Heart left ventricle (tissue), 16 donors: ENCODE results near the gene VMAC. TPM values are rescaled to one million over a fixed set of nuclear protein-coding genes. Genes with fewer than 3 reads are reported as not detected.
A peak's percentile ranks its signal among the peaks of the same experiment; 100 is the strongest.
"Not testable (repeated sequence)": the region's sequence is repeated elsewhere in the genome, so short reads cannot be mapped to it uniquely, and the experiment has no call there.

Source experiments
- ATAC-seq, 4 donors: fragments of 200-7000 bp; cut with Tn5 transposase; one replicate each; pipeline ENCODE4 v1.9.1; 2020 to 2022; ENCODE audit warnings: moderate library complexity in 4 of 4, mild to moderate bottlenecking in 3 of 4, moderate number of reproducible peaks in 1 of 4
- DNase-seq, 5 donors: peaks; one replicate each; pipeline ENCODE4 v3.0.0-alpha.2; 2020
- H3K27ac ChIP-seq, 12 donors: fragments of 200-600 bp; sonication (generic) in 4 of 12; one replicate each; pipeline versions ENCODE4 v1.5.0 to v1.8.0; 2016 to 2022; ENCODE audit warnings: mild to moderate bottlenecking in 2 of 12
- H3K27me3 ChIP-seq, 9 donors: fragments of 200-600 bp; sonication (generic) in 2 of 9; one replicate each; pipeline versions ENCODE4 v1.5.1 to v1.8.0; 2016 to 2022; ENCODE audit warnings: mild to moderate bottlenecking in 3 of 9
- H3K36me3 ChIP-seq, 9 donors: fragments of 200-600 bp; sonication (generic) in 2 of 9; one replicate each; pipeline versions ENCODE4 v1.5.0 to v1.8.0; 2018 to 2022; ENCODE audit warnings: mild to moderate bottlenecking in 2 of 9
- H3K4me1 ChIP-seq, 12 donors: fragments of 200-600 bp; sonication (generic) in 4 of 12; one replicate each; pipeline versions ENCODE4 v1.5.0 to v1.8.0; 2016 to 2022; ENCODE audit warnings: mild to moderate bottlenecking in 3 of 12
- H3K4me3 ChIP-seq, 12 donors: fragments of 200-600 bp; sonication (generic) in 4 of 12; one replicate each; pipeline versions ENCODE4 v1.5.0 to v1.8.0; 2017 to 2022; ENCODE audit warnings: mild to moderate bottlenecking in 9 of 12, moderate library complexity in 4 of 12
- H3K9me3 ChIP-seq, 12 donors: fragments of 200-600 bp; sonication (generic) in 4 of 12; one replicate each; pipeline versions ENCODE4 v1.5.0 to v1.8.0; 2016 to 2022; ENCODE audit warnings: mild to moderate bottlenecking in 1 of 12
- POLR2A ChIP-seq, 2 donors: fragments of 450-650 bp; IDR thresholded peaks; one replicate each; pipeline ENCODE4 v1.6.1; 2017; ENCODE audit warnings: antibody characterized with exemption in 2 of 2, mild to moderate bottlenecking in 2 of 2, moderate library complexity in 2 of 2
- WGBS, 4 donors: extraction: QIAGEN DNeasy Blood & Tissue Kit in 2 of 4; methylation state at CpG; one replicate each; pipeline versions ENCODE4 v1.1.5 to v1.1.7; 2013 to 2018; 5-methylcytosine and 5-hydroxymethylcytosine counted together
- intact Hi-C, 10 donors: fragments of 100-400 bp; cut with DNase I; formaldehyde crosslinking; loops; one replicate each; pipeline versions ENCODE4 v1.11.1 to v1.14.2; 2022
- long read RNA-seq, 3 donors: library from polyadenylated mRNA; unstranded; transcript quantifications; one replicate each; pipeline ENCODE4 v2.0.0, GENCODE V29; 2020 to 2021
- polyA plus RNA-seq, 2 donors: library from polyadenylated mRNA; stranded (reverse); fragments of 200-250 nt; gene quantifications; one replicate each; pipeline ENCODE4 v1.2.3, GENCODE V29; 2013
- total RNA-seq, 9 donors: library from RNA; depleted of rRNA in 2 of 9; stranded (reverse); fragments of >200 nt in 2 of 9; fragmentation: NEBNext Ultra II Directional in 3 of 9; extraction: Animal tissue kit (Norgen Biotek cat#: 25700) in 3 of 9; gene quantifications; one replicate each; pipeline versions ENCODE4 v1.1.0 to v1.2.4, GENCODE V29; 2016 to 2023
- TF ChIP-seq, protein P1 (sequence below), 12 donors: fragments of 200-600 bp; sonication (generic) in 4 of 12; IDR thresholded peaks; one replicate each; pipeline versions ENCODE4 v1.5.0 to v1.8.0; 2018 to 2022; ENCODE audit warnings: antibody characterized with exemption in 12 of 12, mild to moderate bottlenecking in 5 of 12
- donor health status: ischemic (EF 13 %, LVEDD 7.1; RV severe dilation, severe dysfunction).
- donor health status: healthy with polysubstance abuse.
- donor health status: DM: no; HTN: yes; CAD: no.
- donor health status: DM: no; HTN: no; CAD: no.
- donor health status: ischemic (EF 25% LVEDD 6.9; RV normal size, moderate dysfunction).
- donor health status: ischemic (EF 25% LVEDD 5.7; RV mildly dilated, moderate dysfunction).
- donor health status: healthy.
- donor health status: DM: yes; HTN: yes; CAD: no.
- donor health status: ischemic (EF 35%, LVEDD 5.7; RV mildly dilated, moderate dysfunction).
- donor health status: nonischemic (EF 11% LVEDD 7.7; RV severe dilation, severe dysfunction).
- donor health status: DM: yes; HTN: yes; CAD: no.
- donor health status: PGD.
- donor health status: ischemic (EF 29% LVEDD 5.4; RV normal size, mild dysfunction).
- donor health status: nonischemic (EF 23%, LVEDD 6.1; RV moderate dilation, normal function).

Gene VMAC, protein sequence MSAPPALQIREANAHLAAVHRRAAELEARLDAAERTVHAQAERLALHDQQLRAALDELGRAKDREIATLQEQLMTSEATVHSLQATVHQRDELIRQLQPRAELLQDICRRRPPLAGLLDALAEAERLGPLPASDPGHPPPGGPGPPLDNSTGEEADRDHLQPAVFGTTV
- total RNA-seq (1 to 10 TPM; 1.7 to 3.9 (median 2.3) TPM), polyA plus RNA-seq (1 to 10 TPM; 1.3 to 3.8 TPM)
- long read RNA-seq, donor 1, partial matches to known transcripts, result 0 of 5 reads
- long read RNA-seq, donor 1, other reads (novel, unspliced or antisense), result 1 of 5 reads
- long read RNA-seq, donor 2, transcript VMAC-201 (2 exons, 2,254 nt), result major isoform, 9 of 9 reads
- long read RNA-seq, donor 2, partial matches to known transcripts, result 0 of 9 reads
- long read RNA-seq, donor 2, other reads (novel, unspliced or antisense), result 0 of 9 reads
- long read RNA-seq, donor 3, partial matches to known transcripts, result 0 of 2 reads
- long read RNA-seq, donor 3, other reads (novel, unspliced or antisense), result 1 of 2 reads

DNA sequence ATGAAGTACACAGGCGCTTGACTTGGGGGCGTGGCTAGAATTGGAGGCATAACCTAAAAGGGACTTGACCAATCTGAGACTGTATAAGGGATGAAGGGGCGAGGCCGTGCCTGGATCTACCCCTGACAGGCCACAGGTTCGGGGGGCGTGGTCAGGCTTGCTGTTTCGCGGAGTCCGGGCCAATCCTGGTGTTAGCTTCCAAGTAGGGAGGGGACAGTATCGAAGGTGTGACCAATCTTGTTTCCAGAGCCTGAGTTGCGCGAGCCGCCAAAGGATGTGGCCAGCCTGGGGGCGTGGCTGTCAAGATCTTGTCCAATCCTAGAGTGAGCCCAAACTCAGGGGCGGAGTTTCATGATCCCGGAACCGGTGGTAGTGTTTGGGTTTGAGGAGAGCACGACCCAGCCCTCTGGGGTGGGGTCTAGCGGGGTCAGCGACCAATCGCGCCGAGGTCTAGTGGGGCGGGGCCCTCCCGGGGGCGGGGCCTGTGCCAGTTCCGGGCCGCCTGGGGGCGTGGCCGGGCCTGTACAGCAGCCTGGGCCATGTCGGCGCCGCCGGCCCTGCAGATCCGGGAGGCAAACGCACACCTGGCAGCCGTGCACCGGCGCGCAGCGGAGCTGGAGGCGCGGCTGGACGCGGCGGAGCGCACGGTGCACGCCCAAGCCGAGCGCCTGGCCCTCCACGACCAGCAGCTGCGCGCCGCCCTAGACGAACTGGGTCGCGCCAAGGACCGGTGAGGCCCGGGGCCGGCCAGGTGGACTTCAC is at the start of gene VMAC:
Gene VMAC (plus strand): TSS at position 521 of the 762 bp plus-strand sequence. CDS start 19 bp downstream, at position 540.
- H3K9me3 ChIP-seq, result no peaks in the 10 kb centered on the region
- H3K4me3 ChIP-seq, result peak within 1 kb of the TSS; percentile 61 to 98 (median 86)
- peak; percentile 84 to 91 (median 90) for ATAC-seq
- peak; percentile 100 for DNase-seq
- H3K27ac ChIP-seq, result peak within 1 kb of the TSS; percentile 57 to 95 (median 91)
- no peaks in the 10 kb centered on the region for H3K27me3 ChIP-seq
- intact Hi-C loops, result loop anchor here in 4 of 10 donors (1.0 to 10.0 kb wide), 6 partner anchors 50 to 470 kb away; partner anchors contain the start of genes RANBP3 (in 3 of the 4), ALKBH7 (in 1 of the 4), PSPN (in 1 of the 4) and RPL36 (in 1 of the 4)
- WGBS, 4 donors, result 0 to 1% (median 0%) methylated on average over 39 to 61 of the region's 61 CpGs
- H3K36me3 ChIP-seq, result peaks cover 0 to 23% (median 16%) of the 10 kb centered on the region in 9 donors
- TF ChIP-seq POLR2A (IDR thresholded peaks at IDR 0.05), result peak in 1 of 2 donors; percentile 70
- TF ChIP-seq, protein P1, sequence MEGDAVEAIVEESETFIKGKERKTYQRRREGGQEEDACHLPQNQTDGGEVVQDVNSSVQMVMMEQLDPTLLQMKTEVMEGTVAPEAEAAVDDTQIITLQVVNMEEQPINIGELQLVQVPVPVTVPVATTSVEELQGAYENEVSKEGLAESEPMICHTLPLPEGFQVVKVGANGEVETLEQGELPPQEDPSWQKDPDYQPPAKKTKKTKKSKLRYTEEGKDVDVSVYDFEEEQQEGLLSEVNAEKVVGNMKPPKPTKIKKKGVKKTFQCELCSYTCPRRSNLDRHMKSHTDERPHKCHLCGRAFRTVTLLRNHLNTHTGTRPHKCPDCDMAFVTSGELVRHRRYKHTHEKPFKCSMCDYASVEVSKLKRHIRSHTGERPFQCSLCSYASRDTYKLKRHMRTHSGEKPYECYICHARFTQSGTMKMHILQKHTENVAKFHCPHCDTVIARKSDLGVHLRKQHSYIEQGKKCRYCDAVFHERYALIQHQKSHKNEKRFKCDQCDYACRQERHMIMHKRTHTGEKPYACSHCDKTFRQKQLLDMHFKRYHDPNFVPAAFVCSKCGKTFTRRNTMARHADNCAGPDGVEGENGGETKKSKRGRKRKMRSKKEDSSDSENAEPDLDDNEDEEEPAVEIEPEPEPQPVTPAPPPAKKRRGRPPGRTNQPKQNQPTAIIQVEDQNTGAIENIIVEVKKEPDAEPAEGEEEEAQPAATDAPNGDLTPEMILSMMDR (IDR thresholded peaks at IDR 0.05), result no peak
- peaks cover 4 to 38% (median 23%) of the 10 kb centered on the region in 12 donors for H3K4me1 ChIP-seq

DNA sequence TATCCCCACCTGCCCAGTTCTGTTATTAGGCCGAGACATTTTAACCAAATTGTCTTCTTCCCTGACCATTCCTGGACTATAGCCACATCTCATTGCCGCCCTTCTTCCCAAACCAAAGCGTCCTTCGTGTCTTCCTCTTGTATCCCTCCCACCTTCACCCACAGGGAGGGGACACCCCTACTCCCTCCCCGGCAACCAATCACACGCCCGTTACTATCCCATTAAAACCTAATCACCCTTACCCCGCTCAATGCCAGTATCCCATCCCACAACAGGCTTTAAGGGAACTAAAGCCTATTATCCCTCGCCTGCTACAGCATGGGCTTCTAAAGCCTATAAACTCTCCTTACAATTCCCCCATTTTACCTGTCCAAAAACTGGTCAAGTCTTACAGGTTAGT is 49.5 kb upstream of the VMAC start:
- H3K27me3 ChIP-seq, intact Hi-C loops, H3K4me3 ChIP-seq, ATAC-seq, H3K9me3 ChIP-seq, H3K4me1 ChIP-seq, DNase-seq, H3K36me3 ChIP-seq, H3K27ac ChIP-seq: not testable (repeated sequence)
- 79 to 89% (median 81%) methylated on average over 9 of the region's 9 CpGs for WGBS, 4 donors

DNA sequence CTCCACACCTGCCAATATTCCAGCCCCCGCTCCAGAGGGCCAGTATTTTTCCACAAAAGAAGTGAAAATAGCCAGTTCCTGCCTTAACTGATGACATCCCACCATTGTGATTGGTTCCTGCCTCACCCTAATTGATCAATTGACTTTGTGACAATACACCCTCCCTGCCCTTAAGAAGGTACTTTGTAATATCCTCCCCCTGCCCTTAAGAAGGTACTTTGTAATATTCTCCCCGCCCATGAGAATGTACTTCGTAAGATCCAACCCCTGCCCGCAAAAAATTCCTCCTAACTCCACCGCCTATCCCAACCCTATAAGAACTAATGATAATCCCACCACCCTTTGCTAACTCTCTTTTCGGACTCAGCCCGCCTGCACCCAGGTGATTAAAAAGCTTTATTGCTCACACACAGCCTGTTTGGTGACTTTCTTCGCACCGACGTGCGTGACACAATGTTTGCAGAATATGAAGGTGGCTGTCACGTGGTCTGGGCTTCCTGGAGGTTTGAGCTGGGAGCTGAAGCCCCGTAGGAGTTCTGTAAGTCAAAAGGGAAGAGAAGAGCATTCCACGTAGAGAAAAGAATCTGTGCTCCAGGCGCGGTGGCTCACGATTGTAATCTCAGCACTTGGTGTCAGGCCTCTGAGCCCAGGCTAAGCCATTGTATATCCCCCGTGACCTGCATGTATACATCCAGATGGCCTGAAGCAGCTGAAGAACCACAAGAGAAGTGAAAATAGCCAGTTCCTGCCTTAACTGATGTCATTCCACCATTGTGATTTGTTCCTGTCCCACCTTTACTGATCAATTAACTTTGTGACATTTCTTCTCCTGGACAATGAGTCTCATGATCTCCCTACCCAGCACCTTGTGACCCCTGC is 47.2 kb upstream of the VMAC start:
- TF ChIP-seq POLR2A (IDR thresholded peaks at IDR 0.05), result no peak
- TF ChIP-seq, protein P1 (IDR thresholded peaks at IDR 0.05), result no peak
- Histone ChIP-seq H3K9me3 (no peaks in the 10 kb centered on the region), H3K4me3 (no peak overlapping the region), H3K4me1 (no peaks in the 10 kb centered on the region), H3K27ac (no peak overlapping the region), H3K27me3 (no peaks in the 10 kb centered on the region), H3K36me3 (no peaks in the 10 kb centered on the region)
- WGBS, 4 donors, result 83 to 92% (median 88%) methylated on average over 18 of the region's 18 CpGs
- DNase-seq (no peak), ATAC-seq (no peak)
- intact Hi-C loops, result no loop called here

DNA sequence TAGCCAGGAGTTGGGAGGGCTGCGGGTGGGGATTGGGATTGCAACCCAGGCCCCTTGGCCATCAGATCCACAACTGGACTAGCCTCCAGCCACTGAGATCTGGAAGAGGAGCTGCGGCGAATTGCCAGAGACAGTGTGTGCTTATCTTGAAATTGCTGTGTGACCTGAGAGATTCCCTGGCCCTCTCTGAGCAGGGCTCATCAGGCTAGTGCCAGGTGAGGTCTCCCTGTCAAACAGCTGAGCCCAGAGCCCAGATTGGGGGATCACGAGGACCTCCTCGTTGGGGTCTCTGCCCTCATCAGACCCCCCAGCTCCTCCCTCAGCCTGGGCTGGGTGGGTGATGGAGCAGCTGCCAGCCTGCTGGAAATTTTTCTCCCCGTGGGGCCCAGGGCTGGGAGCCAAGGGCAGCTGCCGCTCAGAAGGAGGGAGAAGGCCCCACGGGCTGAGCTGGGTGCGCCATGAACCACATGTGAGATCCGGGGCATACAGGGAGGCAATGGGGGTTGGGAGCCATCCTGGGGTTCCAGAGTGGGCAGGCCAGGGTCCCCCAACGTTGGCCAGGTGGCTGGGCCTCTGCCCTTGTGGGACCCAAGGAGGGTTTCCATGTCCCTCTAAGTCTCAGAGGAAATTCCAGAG is 41.5 kb upstream of the VMAC start:
- no peaks in the 10 kb centered on the region for H3K9me3 ChIP-seq
- intact Hi-C loops, result no loop called here
- no peak for DNase-seq
- H3K36me3 ChIP-seq, result no peaks in the 10 kb centered on the region
- 63 to 87% (median 73%) methylated on average over 9 to 11 of the region's 11 CpGs for WGBS, 4 donors
- no peak overlapping the region for H3K27ac ChIP-seq
- TF ChIP-seq, protein P1 (IDR thresholded peaks at IDR 0.05), result no peak
- no peak for TF ChIP-seq POLR2A (IDR thresholded peaks at IDR 0.05)
- no peaks in the 10 kb centered on the region for H3K27me3 ChIP-seq
- ATAC-seq, result no peak
- no peak overlapping the region for H3K4me3 ChIP-seq
- H3K4me1 ChIP-seq, result no peaks in the 10 kb centered on the region
